HPDE6-E6E7 (cell line): ENCODE measurements around the gene KDM1B.
A peak's percentile ranks its signal among the peaks of the same experiment; 100 is the strongest.

Experiments used
- DNase-seq: peaks from one replicate; pipeline ENCODE4 v3.0.0; 2011; ENCODE audit warnings: missing footprints; ENCODE audit errors: extremely low spot score

KDM1B gene, protein sequence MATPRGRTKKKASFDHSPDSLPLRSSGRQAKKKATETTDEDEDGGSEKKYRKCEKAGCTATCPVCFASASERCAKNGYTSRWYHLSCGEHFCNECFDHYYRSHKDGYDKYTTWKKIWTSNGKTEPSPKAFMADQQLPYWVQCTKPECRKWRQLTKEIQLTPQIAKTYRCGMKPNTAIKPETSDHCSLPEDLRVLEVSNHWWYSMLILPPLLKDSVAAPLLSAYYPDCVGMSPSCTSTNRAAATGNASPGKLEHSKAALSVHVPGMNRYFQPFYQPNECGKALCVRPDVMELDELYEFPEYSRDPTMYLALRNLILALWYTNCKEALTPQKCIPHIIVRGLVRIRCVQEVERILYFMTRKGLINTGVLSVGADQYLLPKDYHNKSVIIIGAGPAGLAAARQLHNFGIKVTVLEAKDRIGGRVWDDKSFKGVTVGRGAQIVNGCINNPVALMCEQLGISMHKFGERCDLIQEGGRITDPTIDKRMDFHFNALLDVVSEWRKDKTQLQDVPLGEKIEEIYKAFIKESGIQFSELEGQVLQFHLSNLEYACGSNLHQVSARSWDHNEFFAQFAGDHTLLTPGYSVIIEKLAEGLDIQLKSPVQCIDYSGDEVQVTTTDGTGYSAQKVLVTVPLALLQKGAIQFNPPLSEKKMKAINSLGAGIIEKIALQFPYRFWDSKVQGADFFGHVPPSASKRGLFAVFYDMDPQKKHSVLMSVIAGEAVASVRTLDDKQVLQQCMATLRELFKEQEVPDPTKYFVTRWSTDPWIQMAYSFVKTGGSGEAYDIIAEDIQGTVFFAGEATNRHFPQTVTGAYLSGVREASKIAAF

DNA sequence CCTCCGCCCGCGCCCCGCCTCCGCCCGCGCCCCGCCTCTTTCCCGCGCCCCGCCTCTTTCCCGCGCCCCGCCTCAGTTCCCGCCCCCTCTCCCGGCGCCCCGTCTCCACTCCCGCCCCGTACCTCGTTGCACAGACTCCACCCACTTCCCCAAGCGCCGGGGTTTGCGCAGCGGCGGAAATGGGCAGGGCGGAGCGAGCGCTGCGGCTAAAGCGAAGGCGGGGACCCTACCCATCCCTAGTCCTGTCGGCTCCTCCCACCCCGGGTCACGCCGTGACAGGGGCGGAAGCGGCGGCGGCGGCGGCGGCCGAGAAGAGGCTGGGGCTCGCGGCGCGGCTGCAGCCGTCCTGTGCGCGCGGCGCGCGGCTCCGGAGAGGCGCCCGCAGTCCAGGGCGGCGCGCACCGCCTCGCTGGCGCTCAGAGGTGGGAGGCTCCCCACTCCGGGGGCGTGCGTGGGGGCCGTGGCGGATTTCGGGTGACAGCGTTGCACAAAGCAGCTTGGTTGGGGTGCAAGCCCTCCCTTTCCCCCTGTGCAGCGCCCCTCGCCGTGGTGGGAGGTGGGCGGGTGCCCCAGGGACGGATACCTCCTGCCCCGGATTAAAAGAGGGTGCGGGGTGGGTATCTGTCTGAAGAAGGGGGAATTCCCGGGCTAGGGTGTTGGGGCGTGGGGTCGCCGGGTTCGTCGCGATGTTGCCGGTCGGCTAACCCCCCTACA, at the start of gene KDM1B:
Gene KDM1B (plus strand): TSS at position 273 of the 714 bp plus-strand sequence. CDS start 4,474 bp downstream, outside the sequence.
- DNase-seq: peak; percentile 96

DNA sequence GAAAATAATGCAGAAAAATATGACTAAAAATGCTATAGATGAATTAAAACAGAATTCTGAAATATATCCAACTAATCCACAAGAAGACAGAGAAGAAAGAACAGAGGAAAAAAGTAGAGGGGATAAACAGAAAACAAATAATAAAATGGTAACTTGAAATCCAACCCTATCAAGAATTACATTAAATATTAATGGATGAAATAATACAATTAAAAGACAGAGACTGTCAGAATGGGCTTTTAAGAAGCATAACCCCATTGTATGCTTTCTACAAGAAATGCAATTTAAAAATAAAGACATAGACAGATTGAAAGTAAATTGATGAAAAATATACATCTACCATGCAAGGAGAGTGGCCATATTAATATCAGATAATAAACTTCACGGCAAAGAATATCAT, 48.2 kb upstream of the KDM1B start:
- no peak for DNase-seq

DNA sequence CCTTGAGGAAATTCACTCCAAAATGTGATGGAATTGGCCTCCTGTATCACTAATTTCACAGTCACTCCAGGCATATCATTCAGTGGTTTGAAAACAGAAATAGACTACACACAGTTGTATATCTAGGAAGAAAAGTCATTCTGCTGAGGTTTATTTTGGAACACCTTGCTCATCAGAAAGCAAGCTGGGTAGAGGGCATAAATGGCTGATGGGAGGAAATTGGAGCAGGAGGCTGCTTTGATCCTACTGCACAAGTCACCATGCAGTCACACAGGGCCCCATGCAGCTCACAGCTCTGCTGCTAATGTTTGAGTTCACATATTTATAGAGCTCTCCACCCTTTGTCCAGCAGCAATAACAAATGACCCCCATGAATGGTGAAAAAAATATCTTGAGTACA, 45.1 kb upstream of the KDM1B start:
- no peak for DNase-seq

DNA sequence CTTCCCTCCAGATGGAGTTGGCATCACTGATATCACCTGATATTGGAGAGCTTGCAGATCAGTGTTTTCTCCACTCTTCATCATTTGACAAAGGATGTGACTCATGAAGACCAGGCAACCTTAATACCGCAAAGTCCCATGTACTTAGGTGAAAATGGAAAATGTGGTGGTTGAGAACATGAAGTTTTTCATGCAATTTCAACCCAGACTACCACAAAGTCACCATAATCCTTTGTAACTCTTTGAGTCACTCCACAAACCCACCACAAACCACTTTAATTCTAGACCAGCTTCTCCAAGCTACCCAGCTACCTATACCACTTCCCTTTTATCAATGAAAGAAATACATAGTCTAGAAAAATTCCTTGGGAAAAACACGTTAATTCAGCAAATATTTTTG, 39.9 kb upstream of the KDM1B start:
- no peak for DNase-seq

DNA sequence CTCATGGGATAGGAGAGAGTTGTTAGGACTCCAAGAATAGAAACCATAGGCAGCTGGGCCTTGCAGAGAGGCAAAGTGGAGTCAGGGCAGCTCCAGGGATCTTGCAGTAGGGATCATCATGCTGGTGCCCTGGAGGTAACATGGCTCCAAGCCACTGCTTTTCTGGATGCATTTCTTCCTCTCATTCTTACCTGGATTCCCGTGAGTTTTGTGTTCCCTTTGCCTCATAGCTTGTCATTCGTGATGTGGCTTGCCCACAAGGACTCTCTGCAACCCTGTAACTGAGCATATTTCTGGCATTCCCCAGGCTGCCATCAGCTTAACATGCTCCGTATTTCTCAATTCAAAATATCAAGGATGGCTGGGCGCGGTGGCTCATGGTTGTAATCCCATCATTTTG, 38.1 kb upstream of the KDM1B start:
- DNase-seq: no peak

DNA sequence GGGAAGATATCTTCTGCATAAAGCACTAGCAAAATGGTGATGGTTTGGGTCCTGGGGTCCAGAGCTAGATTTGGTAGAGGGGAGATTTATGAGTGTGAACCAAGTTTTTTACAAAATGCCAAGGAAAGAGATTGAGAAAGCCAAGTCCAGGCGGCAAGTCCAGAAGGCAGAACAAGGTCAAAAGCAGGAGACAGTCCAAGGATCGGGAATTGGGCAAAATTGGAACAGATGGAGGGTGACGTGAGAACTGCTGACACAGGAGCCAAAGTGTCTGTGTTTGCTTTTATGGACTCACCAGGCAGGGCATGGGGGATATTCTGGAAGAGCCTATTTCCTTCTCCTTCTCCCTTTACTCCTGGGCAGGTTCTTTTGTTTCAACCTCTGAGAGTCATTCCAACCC, 36.9 kb upstream of the KDM1B start:
- DNase-seq: no peak

DNA sequence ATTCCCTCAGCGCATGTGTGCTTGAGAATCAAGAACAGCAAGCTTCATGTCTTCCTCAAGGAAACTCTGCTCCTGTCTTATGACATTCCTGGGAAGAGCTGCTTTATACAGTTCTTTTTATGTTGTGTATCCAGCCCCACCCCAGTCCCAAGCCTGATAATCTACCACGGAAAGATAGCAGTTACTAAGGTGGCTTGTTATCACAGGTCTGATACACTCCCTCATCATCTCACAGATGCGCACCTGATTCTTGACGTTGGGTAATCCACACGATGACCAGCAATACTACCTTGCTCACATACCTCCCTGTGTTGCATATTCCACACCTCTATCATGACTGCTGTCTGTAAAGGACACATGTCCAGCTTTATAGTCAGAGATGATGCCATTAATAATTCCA, 36.0 kb upstream of the KDM1B start:
- DNase-seq: no peak

DNA sequence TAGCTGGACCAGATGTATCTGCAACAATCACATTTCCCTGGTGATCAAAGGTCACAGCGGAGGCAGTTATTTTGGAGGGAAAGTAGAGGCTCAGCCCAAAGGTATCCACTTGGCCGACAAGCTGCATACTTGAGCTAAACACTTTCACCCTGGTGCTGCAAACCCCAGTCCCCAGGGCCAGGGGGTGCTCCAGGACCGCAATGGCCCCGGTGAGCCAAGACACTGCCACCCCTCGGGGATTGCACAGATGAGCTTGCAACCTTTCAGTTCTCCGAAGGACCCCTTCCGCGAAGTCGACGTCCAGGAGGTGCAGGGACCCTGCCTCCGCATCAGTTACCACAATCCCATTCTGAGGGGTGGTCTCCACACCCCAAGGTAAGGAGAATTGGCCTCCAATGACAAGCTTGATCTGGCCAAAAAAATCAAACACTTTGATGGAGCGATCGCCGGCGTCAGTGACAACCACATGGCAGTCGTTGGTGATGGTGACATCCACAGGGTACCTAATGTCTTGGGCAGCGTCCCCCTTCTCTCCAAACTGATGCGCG, 33.6 kb upstream of the KDM1B start:
- DNase-seq: no peak

DNA sequence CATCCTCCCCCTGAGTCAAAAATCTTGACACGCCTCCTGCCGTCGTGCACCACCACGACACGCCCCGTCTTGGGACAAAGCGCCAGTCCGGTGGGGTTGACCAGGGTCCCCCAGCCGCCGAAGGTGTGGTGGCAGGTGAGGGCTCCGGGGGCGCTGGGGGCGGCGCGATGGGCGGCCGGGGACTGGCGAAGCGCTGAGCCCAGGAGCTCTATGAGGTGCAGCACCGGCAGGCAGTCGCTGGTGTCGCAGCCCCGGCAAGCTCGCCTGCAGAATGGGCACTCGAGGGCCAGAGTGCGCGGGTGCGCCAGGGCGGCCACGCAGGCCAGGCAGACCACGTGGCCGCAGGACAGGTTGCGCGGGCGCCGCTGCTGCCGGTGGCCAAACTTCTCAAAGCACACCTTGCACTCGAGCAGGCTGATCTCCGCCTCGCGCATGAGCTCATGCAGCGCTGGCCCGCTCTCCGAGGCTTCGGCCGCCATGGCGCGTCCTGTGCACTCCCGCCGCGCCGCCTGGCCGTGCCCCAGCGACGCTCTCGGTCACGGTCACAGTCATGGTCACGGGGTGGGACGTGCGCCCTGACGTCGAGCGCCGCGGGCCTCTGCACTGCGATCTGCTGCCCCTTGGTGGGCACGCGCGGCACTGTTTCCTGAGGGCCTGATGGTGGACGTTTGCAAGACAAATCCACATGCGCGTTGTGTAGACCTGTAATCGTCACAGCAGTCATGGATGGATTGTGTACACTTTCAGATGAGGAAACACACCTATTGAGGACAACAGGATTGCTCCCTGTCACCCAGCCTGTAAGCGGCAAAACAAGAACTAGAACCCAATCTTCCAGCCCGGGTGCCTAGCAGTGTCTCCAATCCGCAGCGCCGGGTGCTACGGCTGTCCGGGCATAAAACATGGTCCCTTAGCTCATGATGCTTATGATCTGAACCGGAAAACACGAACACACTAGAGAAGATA, 32.8 kb upstream of the KDM1B start, which contains the start of gene NHLRC1:
Gene NHLRC1 (minus strand): TSS at position 550 of the 966 bp plus-strand sequence. CDS start 71 bp downstream, at position 479.
- DNase-seq: peak; percentile 81

DNA sequence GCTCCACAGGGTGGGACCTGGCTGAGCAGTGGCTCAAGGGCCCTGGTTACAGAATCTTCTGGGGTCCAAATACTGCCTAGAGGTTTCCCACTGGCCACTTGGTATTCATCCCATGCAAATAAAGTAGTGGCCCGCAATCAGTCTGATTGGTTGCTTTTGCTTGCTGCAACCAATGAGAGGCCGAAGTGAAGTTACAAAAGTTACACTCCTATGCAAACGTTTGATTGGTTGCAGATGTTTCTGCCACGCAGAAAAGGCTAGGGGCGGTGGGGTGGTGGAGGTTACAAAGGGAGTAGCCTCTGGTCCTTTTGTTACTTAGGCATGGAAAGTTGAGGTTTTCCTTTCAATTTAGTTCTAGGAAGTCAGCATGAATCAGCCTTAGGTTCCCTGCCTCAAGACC, 29.1 kb upstream of the KDM1B start:
- no peak for DNase-seq

DNA sequence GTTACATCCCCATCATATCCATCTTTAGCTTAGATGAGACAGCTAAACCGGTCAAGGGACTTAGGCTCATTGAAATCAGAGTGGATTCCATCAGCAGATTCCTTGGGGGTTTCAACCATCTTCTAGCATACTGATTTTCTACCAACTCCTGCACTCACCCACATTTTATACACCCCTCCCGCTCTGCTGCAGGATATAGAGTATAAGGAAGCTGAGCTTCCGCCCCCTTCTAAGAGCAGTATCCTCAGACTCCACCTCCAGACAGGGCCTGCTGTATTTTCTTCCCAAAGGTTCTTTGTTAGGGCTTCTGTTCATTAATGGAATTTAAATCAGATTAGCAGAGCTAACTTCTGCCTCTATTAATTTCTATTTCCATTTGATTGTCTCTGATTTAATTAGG, 22.9 kb upstream of the KDM1B start:
- DNase-seq: no peak

DNA sequence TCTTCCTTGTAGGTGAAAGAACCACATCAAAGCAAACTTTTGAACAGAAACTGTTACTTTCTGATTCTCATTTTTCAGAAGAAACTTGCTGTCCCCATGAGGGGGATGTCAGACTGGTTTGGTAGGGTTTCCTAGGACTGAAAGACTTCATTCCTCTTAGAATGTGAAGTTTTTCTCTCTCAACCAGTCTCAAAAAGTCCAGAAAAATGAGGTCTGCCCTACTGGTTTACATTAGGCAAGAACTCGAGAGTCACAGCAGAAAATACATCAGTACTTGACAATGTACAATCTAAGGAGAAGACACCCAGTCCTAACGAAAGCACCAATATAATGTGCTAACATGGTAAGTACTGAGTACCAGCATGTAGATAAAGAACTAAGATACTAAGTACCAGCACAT, 20.1 kb upstream of the KDM1B start:
- DNase-seq: no peak

DNA sequence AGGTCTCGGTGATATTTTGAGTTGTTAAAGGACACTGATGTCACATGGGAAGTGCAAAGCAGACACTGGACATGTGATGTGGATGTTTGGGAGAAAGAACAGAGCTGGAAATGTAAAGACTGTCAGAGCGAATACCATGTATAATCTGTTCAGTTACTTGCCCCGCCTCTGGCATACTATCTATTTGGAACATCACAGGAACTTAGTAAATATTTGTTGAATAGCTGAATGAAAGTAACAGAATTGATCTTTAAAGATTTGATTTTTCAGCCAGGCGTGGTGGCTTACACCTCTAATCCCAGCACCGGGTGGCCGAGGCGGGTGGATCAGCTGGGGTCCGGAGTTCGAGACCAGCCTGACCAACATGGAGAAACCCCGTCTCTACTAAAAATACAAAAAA, 19.0 kb upstream of the KDM1B start:
- no peak for DNase-seq

DNA sequence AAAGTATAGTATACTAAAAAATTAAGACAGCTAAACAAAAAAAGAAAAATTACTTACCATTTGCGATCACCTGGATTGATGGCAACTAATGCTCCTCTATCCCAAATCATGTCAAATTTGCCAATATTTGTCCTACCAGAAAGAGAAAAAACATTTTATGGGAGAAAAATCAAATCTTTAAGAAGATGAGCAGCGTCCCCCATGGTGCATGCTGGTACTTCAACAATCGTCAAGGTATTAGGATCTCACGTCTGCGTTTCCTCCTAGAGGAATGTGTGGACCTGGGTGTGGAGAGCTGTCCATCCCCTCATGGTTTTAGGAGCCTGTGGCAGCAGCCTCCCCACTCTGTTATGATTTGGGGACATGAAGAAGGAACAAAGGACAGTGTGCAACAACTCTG, 16.3 kb upstream of the KDM1B start:
- DNase-seq: no peak

DNA sequence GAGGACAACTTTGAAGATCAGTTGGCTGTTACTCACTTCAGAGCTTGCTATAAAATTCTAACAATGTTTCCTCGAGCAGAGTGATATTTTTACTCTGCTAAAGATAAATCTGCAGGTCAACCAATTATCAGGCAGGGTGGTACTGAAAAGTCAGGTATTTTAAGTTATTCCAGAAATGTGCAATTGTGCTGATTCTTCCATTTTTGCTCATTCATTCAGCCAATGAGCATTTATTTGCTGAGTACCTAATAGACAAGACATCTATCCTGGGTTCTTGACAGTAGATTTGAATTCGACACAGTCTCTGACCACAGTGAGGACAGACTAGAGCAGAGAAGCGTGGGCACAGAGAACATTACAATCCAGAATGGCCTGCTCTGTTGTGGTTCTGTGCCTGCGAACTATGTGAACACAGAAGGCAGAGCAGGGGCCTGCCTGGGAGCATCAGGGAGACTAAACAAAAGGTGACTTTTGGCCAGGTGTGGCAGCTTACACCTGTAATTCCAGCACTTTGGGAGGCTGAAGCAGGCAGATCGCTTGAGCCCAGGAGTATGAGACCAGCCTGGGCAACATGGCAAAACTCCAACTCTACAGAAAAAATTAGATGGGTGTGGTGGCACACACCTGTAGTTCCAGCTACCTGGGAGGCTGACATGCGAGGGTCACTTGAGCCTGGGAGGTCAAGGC, 15.1 kb upstream of the KDM1B start:
- DNase-seq: no peak

DNA sequence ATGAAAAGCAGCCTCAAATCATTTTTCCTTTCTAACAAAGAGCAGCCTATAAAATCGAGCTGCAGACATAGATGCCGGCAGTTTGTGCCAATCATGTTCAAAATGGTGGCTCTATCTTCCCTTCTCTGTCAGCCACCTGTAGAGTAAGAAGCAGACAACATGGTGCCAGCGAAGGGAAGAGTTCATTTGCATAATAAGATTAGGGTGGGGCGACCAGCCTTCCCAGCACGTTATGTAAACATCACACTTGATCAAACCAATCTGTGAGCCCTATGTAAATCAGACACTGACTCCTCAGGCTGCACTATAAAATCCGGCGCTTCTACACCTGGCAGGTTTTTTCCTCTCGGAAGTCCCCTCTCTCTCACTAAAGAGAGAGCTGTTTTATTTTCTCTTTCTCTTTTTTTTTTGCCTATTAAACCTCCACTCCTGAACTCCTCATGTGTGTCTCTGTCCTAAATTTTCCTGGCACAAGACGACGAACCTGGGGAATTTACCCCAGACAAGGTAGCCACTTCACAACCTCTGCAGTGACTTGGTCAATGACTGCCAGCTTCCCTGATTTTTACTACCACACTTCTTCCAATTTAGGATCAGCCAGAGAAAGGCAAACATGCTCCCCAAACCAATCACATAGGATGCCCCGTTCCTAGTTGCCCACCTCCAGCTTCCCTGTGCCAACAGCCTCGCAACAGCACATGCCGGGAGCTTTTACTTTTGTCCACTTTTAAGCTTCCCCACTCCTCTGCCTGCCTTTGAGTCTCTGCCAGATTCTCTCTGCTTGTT, 13.2 kb upstream of the KDM1B start:
- DNase-seq: no peak

DNA sequence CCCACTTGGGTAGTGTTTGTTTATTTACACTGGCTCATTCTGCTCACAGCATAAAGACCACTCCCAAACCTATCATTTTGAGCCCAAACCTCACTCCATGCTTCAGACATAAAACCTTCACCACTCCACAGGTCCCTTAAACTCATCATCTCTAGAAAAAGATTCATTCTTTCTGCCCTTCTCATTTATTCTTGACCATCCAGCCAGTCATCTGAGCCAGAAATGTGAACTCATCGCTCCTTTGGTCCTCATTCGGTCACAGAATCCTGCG, 12.7 kb upstream of the KDM1B start:
- no peak for DNase-seq

DNA sequence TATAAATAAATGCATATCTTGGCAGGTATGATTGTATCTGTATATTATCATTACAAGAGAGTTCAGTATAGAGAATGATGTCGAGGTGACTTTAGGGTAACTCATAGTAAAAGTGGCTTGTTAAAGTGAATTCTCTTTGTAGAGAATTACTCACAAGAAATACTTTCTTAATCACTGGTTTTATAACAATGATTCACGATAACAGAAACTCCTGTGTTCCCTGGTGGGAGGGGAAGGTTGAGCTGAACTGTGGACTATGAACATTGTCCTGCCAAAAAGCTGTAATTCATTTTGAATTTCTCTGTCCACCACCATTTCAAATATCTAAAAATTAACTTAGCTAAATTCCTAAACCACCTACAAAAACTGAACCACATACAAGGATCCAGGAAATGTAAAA, 8.1 kb upstream of the KDM1B start:
- no peak for DNase-seq

DNA sequence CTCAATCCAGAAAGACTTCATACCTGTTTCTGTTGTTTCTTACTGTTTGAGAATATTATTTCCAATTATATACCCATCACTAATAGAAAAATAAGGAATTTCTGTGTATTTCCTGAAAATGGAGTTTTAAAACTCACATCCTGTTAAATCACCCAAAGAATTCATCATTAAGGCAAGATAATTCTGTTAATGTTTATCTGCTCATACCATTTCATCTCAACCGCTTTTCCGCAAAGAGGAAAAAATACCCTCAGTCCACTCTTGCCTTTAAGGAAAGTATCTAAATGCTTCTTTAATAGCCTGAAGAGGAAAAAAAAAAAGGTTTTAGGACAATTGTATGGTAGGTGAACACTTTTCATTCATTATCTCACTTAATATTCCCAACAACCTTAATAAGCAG, 7.6 kb upstream of the KDM1B start:
- DNase-seq: no peak
